Endothelial cell (in vitro differentiated cells): ENCODE data around the gene MATN4. TPM values are rescaled to one million over a fixed set of nuclear protein-coding genes. Genes with fewer than 3 reads are reported as not detected.

Source experiments
- DNase-seq: peaks from one replicate; pipeline ENCODE4 v3.0.0; 2021; ENCODE audit warnings: low spot score
- H3K27ac Mint-ChIP-seq: one replicate; pipeline ENCODE4 v1.8.0; 2021; ENCODE audit warnings: mixed read lengths, inconsistent platforms; ENCODE audit not compliant: unreplicated experiment
- H3K27me3 Mint-ChIP-seq: one replicate; pipeline ENCODE4 v1.8.0; 2021; ENCODE audit warnings: mild to moderate bottlenecking, moderate library complexity, mixed read lengths, inconsistent platforms; ENCODE audit not compliant: unreplicated experiment
- H3K36me3 Mint-ChIP-seq: one replicate; pipeline ENCODE4 v1.8.0; 2021; ENCODE audit warnings: mild to moderate bottlenecking, low read depth, mixed read lengths, inconsistent platforms; ENCODE audit not compliant: unreplicated experiment
- H3K4me1 Mint-ChIP-seq: one replicate; pipeline ENCODE4 v1.8.0; 2021; ENCODE audit warnings: mild to moderate bottlenecking, mixed read lengths, inconsistent platforms; ENCODE audit not compliant: unreplicated experiment
- H3K4me3 Mint-ChIP-seq: one replicate; pipeline ENCODE4 v1.8.0; 2021; ENCODE audit warnings: mild to moderate bottlenecking, mixed read lengths, inconsistent platforms; ENCODE audit not compliant: unreplicated experiment
- H3K9me3 Mint-ChIP-seq: one replicate; pipeline ENCODE4 v1.8.0; 2021; ENCODE audit warnings: mixed read lengths, inconsistent platforms; ENCODE audit not compliant: unreplicated experiment
- total RNA-seq: library from RNA; stranded (reverse); fragmentation: NEBNext Ultra II Directional; extraction: Animal tissue kit (Norgen Biotek cat#: 25700); gene quantifications from one replicate; pipeline ENCODE4 v1.2.1, GENCODE V29; 2021; ENCODE audit not compliant: unreplicated experiment
- TF ChIP-seq, protein P1 (sequence below): fragments of 200-600 bp; sonication (generic); IDR thresholded peaks from one replicate; pipeline ENCODE4 v1.5.0; 2021; ENCODE audit warnings: antibody characterized with exemption; ENCODE audit not compliant: unreplicated experiment

Gene MATN4
- total RNA-seq, 1 donor from 2014 or later = not detected

DNA sequence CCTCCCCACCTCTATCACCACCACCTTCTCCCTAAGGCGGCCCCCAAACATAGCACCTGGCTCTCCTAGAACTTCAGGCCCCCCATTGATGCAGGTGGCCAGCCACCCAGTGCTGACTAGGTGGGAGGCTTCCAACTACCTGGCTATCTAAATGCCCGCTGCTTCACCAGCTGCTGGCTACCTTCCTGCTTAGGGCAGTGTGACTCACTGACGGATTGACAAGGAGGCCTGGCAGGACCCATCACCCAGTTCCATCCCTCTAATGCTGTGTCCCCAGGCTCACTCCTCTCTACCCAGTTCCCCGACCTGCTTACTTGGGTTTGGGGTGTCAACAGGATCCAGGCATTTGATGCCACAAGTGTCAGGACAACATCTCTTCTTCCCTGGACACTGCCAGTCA lies 54.8 kb downstream of the MATN4 start:
- peaks cover 23% of the 10 kb centered on the region for H3K4me1 Mint-ChIP-seq
- no peak overlapping the region for H3K27ac Mint-ChIP-seq
- no peaks in the 10 kb centered on the region for H3K36me3 Mint-ChIP-seq
- no peaks in the 10 kb centered on the region for H3K9me3 Mint-ChIP-seq
- TF ChIP-seq, protein P1, sequence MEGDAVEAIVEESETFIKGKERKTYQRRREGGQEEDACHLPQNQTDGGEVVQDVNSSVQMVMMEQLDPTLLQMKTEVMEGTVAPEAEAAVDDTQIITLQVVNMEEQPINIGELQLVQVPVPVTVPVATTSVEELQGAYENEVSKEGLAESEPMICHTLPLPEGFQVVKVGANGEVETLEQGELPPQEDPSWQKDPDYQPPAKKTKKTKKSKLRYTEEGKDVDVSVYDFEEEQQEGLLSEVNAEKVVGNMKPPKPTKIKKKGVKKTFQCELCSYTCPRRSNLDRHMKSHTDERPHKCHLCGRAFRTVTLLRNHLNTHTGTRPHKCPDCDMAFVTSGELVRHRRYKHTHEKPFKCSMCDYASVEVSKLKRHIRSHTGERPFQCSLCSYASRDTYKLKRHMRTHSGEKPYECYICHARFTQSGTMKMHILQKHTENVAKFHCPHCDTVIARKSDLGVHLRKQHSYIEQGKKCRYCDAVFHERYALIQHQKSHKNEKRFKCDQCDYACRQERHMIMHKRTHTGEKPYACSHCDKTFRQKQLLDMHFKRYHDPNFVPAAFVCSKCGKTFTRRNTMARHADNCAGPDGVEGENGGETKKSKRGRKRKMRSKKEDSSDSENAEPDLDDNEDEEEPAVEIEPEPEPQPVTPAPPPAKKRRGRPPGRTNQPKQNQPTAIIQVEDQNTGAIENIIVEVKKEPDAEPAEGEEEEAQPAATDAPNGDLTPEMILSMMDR = no peak
- no peak for DNase-seq
- H3K27me3 Mint-ChIP-seq = peaks cover 2% of the 10 kb centered on the region
- H3K4me3 Mint-ChIP-seq = no peak overlapping the region

DNA sequence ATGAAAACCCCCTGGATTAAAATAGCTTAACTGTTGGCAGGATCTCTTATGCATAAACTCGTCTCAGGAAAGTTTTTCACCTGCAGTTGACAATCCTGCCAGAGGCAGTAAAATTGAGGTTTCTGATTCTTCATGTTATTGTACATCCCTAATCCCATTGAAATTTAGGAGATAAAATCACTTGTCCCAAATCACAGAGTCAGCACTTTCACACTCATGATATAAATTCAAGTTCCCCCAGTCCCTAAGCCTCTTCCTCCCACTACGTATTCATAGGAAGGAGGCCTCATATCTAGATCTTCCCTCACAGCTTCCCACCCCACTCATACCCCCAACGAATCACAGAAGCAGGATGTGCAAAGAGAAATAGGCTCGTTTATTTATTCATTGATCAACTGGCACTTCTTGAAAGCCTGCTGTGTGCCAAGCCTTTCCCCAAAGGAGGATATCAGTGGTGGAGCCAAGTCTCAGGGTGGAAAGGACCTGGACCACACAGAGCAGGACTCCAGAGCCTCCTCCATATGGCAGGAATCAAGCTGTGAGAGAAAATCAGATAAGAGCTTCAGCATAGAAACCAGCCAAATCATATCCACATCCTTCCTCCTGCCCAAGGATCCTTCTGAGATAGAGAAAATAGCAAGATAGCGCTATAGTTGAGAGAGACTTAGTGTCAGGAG lies 56.1 kb downstream of the MATN4 start:
- no peak overlapping the region for H3K27ac Mint-ChIP-seq
- H3K9me3 Mint-ChIP-seq = no peaks in the 10 kb centered on the region
- H3K4me3 Mint-ChIP-seq = no peak overlapping the region
- peaks cover 23% of the 10 kb centered on the region for H3K4me1 Mint-ChIP-seq
- H3K36me3 Mint-ChIP-seq = no peaks in the 10 kb centered on the region
- TF ChIP-seq, protein P1 = no peak
- H3K27me3 Mint-ChIP-seq = peaks cover 2% of the 10 kb centered on the region
- no peak for DNase-seq

DNA sequence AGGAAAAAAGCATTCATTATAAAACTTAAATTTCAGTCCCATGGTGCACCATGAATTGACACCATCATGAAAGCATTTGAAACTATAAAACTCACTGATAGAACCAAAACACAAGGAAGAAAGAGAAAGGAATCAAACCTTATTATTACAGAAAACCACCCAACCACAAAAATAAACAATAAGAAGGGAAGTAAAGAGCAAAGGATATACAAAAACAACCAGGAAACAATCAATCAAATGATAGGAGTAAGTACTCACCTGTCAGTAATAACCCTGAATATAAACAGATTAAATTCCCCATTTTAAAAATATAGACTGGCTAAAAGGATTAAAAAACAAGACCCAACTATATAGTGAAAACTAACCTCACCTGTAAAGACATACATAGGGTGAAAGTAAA lies 59.5 kb downstream of the MATN4 start:
- Mint-ChIP-seq H3K4me1 (peaks cover 8% of the 10 kb centered on the region), H3K36me3 (no peaks in the 10 kb centered on the region), H3K27me3 (no peaks in the 10 kb centered on the region), H3K9me3 (no peaks in the 10 kb centered on the region), H3K27ac (no peak overlapping the region), H3K4me3 (no peak overlapping the region)
- TF ChIP-seq, protein P1 = no peak
- no peak for DNase-seq

DNA sequence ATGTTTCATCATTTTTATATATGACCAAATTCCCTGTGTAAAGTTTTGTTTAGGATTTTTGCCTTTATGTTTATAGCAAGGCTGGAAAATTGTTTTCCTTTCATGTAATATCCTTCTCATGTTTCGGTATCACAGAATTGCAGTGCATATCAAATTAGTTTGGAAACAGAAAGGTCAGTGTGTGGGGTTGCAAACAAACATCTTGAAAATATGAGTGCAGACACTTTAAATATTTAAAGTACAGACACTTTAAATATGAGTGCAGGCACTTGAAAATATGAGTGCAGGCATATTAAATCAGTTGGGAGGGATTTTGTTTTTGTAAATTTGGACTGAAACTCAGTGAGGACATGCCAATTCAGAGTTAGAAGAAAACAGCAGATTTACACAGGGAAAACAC lies 60.2 kb downstream of the MATN4 start:
- TF ChIP-seq, protein P1 = no peak
- Mint-ChIP-seq H3K27ac (no peak overlapping the region), H3K36me3 (no peaks in the 10 kb centered on the region), H3K27me3 (no peaks in the 10 kb centered on the region), H3K9me3 (no peaks in the 10 kb centered on the region), H3K4me3 (no peak overlapping the region), H3K4me1 (peaks cover 8% of the 10 kb centered on the region)
- DNase-seq = no peak

DNA sequence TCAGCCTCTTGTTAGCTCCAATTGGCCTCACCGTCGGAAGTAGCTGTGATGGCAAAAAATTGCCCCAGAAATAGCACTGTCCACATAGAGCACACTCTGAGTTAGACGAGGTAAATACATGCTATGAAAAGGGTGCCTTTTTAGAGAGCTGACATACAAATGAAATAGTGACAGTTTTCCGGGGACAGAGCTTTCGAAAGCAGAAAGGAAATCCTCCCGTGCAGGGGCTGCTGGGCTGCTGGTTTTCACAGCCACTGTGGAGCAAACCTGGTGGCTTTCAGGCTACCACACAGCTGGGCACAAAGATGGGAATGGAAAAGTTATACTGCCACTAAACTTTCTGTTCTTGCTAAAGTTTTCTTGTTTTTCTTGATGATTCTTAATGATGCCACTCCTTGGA lies 62.0 kb downstream of the MATN4 start:
- Mint-ChIP-seq H3K27ac (no peak overlapping the region), H3K9me3 (no peaks in the 10 kb centered on the region), H3K4me3 (no peak overlapping the region), H3K4me1 (no peaks in the 10 kb centered on the region), H3K27me3 (no peaks in the 10 kb centered on the region), H3K36me3 (no peaks in the 10 kb centered on the region)
- DNase-seq = no peak
- TF ChIP-seq, protein P1 = no peak

Other genes starting within 250 kb of the MATN4 start
- 0.10 TPM for gene KCNS1, start 207.2 kb downstream of the MATN4 start, total RNA-seq
- gene WFDC5, start 193.1 kb downstream of the MATN4 start, total RNA-seq = not detected
- gene WFDC12, start 183.8 kb downstream of the MATN4 start, total RNA-seq = not detected
- not detected for gene PI3, start 133.4 kb downstream of the MATN4 start, total RNA-seq
- not detected for gene SEMG1, start 101.3 kb downstream of the MATN4 start, total RNA-seq
- gene SEMG2, start 86.9 kb downstream of the MATN4 start, total RNA-seq = not detected
- gene SLPI, start 53.7 kb downstream of the MATN4 start, total RNA-seq = 0.82 TPM
- gene RBPJL, start 1.5 kb downstream of the MATN4 start, total RNA-seq = not detected
- gene SDC4, start 40.1 kb upstream of the MATN4 start, total RNA-seq = 7.4 TPM
- gene SYS1, start 54.9 kb upstream of the MATN4 start, total RNA-seq = 20.0 TPM
- not detected for gene TP53TG5, start 70.0 kb upstream of the MATN4 start, total RNA-seq
- 2.0 TPM for gene DBNDD2, start 100.0 kb upstream of the MATN4 start, total RNA-seq
- 68.6 TPM for gene PIGT, start 107.8 kb upstream of the MATN4 start, total RNA-seq
- 4.6 TPM for gene WFDC2, start 161.5 kb upstream of the MATN4 start, total RNA-seq
- gene SPINT3, start 207.3 kb upstream of the MATN4 start, total RNA-seq = not detected
- not detected for gene WFDC6, start 231.2 kb upstream of the MATN4 start, total RNA-seq
- gene EPPIN, start 239.1 kb upstream of the MATN4 start, total RNA-seq = not detected